UCSD-AML1 (cell line): ENCODE data around the gene POLQ.
"Not testable (repeated sequence)": the region's sequence is repeated elsewhere in the genome, so short reads cannot be mapped to it uniquely, and the experiment has no call there.

Experiments
- DNase-seq: peaks from one replicate; lab custom pipeline; 2025; ENCODE audit not compliant: unreplicated experiment; lab: John Stamatoyannopoulos, UW

The POLQ gene

GRCh38 chr3:121545574-121546455, at the start of gene POLQ:
Gene POLQ, minus strand, starts transcription at chr3:121545988. Its CDS starts 111 bp downstream, at chr3:121545877.
- DNase-seq: peak; percentile 90

GRCh38 chr3:121594850-121595249, 49.1 kb upstream of the POLQ start:
- no peak for DNase-seq

GRCh38 chr3:121593806-121594205, 48.0 kb upstream of the POLQ start:
- DNase-seq: not testable (repeated sequence)

DNA sequence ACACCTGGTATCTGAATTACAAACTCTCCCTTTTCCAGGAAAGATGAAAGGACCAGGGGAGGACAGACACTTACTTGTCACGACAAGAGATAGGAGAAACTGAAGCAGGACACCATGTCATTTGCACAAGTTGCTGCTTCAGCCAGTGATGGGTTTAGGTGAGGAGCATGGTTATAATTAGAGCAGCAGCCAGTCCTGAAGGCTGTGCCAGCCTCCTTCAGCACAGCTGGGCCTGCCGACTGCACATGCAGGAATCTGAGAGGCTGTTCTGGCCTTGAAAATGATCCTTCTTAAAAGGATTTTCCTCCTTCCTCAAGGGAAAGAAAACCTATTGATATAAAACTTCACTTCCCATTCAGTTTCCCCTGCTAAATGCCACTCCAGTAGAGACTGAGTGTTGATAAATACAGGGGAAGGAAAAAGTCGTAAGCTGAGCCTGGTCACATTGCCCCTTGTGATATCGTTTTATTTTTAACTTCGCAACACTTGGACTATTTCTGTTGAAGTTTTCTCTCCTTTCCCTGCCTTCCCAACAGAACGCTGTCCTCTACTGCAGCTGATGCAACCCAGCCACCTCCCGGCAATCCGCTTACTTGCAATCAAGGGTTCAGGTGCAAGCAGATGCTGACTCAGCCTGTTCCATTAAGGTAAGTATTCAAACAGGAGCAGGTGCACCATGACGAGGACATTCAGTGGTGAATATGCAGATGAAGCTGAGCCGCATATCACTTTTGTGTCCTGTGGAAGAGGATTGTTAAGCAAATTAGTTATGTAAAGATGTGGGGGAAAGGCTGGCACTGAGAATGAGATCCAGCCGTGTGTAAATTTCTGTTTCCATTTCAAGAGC, 47.3 kb upstream of the POLQ start, which contains the start of gene FBXO40:
TSS of gene FBXO40 (plus strand) at position 524 of the 847 bp plus-strand sequence. CDS start 27,197 bp downstream, outside the sequence.
- DNase-seq: no peak

DNA sequence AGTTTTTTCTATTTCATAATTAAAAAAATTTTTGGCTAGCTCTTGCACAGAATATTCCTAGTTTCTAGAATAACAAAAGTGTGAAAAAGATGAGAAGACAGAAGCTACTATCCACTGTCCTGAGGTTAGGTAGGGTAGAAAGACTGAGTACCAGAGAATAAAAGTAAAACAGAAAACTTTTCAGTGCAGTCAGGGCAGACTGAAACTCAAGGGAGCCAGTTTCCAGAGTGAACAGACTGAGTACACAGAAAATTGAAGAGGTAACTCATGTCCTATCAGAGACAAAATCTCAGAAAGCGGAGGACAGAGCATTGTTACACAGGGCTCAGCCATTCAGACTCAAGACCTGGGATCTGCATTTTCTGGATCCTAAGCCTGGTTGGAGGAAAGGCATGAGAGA, 38.6 kb upstream of the POLQ start:
- no peak for DNase-seq

- no peak for DNase-seq
Observed at GRCh38 chr3:121581691-121582090, 35.9 kb upstream of the POLQ start.

DNA sequence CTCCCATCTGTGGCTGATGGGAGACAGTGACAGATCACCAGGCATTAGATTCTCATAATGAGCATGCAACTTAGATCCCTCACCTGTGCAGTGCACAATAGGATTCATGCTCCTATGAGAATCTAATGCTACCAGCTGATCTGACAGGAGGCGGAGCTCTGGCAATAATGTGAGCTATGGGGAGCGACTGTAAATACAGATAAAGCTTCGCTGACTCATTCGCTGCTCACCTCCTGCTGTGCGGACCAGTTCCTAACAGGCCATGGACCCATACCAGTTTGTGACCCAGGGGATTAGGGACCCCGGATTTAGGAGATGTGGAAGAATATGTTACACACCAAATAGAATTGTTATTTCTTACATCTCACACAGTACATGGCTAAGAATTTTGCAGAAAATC, 28.7 kb upstream of the POLQ start:
- no peak for DNase-seq

- DNase-seq: no peak
Observed at GRCh38 chr3:121567649-121568048, 21.9 kb upstream of the POLQ start, which contains the start of gene ARGFX. Gene ARGFX, plus strand, starts transcription at chr3:121567949. Its CDS starts 2,765 bp downstream, at chr3:121570714.

GRCh38 chr3:121566773-121567172, 21.0 kb upstream of the POLQ start:
- no peak for DNase-seq

- DNase-seq: no peak
Observed at GRCh38 chr3:121562148-121562547, 16.4 kb upstream of the POLQ start.

DNA sequence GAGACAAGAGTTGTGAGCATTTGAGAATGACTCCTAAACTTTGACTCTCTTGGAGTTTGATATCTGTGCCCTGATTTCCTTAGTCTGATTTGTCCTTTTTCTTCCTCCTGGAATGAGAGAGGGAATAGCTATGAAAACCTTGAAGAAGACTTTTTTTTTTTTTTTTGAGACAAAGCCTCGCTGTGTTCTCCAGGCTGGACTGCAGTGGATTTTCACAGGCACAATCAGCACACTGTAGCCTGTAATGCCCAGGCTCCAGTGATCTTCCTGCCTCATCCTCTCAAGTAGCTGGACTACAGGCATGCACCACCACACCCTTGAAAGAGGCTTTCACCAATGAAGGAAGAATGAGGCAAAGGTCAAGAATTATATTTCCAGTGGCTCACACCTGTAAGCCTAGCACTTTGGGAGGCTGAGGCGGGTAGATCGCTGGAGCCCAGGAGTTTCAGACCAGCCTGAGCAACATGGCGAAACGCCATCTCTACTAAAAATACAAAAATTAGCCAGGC, 11.7 kb upstream of the POLQ start:
- DNase-seq: no peak

DNA sequence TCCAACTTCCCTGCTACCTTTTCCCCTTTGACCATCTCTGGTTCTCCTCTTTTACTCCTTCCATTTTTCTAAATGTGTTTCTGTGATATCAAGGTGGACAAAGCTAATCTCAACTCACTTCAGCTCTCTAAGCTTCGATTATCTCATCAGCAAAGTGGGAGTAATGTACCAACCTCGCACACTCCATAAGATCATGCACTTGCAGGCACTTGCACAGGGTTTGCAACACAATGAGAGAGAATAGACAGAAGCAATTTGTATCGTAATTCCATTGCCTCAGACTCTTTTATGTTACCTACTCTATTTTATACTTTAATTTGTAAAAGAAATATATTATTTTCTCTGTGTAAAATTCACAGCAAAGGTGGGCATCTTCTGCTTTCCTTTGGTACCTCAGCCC, 7.0 kb upstream of the POLQ start:
- DNase-seq: no peak

GRCh38 chr3:121552379-121552778, 6.6 kb upstream of the POLQ start:
- no peak for DNase-seq

- DNase-seq: peak; percentile 51
Observed at GRCh38 chr3:121545049-121545573, 677 bp downstream of the POLQ start.

DNA sequence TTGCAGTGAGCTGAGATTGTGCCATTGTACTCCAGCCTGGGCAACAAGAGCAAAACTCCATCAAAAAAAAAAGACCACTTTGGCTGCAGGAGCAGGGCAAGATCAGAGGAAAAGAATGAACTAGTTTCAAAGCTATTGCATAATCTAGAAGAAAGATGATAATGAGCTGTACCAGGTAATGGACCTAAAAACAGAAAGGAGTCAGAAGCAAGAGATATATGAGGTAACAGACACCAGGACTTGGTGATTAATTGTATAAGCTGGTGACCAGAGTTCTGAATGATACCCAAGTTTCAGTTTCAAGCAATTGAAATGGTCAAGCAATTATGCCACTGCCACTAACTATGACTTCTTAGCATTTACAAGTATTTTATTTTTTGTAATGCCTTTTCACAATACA, 2.9 kb downstream of the POLQ start:
- no peak for DNase-seq

GRCh38 chr3:121531269-121531668, 14.5 kb downstream of the POLQ start:
- no peak for DNase-seq

- no peak for DNase-seq
Observed at GRCh38 chr3:121529308-121529707, 16.5 kb downstream of the POLQ start.

DNA sequence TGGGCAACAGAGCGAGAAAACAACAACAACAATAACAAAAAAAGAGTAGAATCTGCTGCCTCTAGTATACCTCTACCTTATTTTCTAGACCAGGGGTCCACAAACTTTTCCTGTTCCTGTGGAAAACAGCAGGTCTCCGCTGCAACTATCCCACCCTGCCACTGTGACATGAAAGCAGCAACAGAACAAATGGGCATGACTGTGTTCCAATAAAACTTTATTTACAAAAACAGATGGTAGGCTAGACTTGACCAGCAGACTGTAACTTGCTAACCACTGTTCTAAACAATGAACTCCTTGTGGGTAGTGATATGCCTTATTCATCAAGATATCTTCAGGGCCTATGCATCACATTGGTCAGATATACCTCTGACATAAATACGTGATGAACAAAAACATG, 25.3 kb downstream of the POLQ start:
- no peak for DNase-seq

GRCh38 chr3:121517953-121518655, 27.7 kb downstream of the POLQ start:
- DNase-seq: no peak

DNA sequence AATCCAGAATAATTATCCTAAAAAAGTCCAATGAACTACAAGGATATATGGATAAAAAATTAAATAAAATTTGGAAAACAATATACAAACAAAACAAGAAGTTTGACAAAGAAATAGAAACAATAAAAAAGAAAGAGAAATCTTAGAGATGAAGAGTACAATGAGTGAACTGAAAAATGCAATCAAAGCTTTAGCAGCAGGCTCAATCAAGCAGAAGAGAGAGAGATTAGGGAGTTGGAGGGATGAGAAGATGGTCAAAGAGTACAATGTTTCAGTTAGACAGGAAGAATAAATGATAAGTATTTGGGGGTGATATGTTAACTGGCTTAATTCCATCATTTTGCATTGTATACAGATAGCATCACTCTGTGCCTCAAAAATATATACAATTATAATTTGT, 29.9 kb downstream of the POLQ start:
- DNase-seq: no peak

- DNase-seq: no peak
Observed at GRCh38 chr3:121515313-121515712, 30.5 kb downstream of the POLQ start.
